ENCODE measurements around the gene NFS1. TPM values are rescaled to one million over a fixed set of nuclear protein-coding genes. Genes with fewer than 3 reads are reported as not detected.

The NFS1 gene
- total RNA-seq, 4 donors from 2014 or later: 25.3 to 63.3 (median 32.7) TPM

- Histone ChIP-seq H3K4me1 (peaks cover 39 to 58% (median 50%) of the 10 kb centered on the region in 4 donors), H3K27me3 (no peaks in the 10 kb centered on the region), H3K36me3 (peaks cover 1 to 14% (median 4%) of the 10 kb centered on the region in 4 donors), H3K27ac (replicated peaks in 1 of 4) (peak overlapping the region; percentile 94 to 99 (median 97)), H3K4me3 (peak overlapping the region; percentile 71 to 88 (median 78)), H3K9me3 (no peaks in the 10 kb centered on the region)
- under 1% methylated on average over 23 of the region's 28 CpGs for WGBS
- intact Hi-C loops (cut with DNase I): loop anchor here (5.0 kb wide), 1 partner anchor 46 kb away; the partner anchor contains the start of gene SPAG4
- peak; percentile 90 for DNase-seq (ENCODE audit: extremely low spot score)
- TF ChIP-seq POLR2AphosphoS5 (IDR thresholded peaks at IDR 0.05) (peak in 1 of 2 donors; percentile 19), POLR2A (IDR thresholded peaks at IDR 0.05; ENCODE audit: low read depth) (no peak), CTCF (IDR thresholded peaks at IDR 0.05) (no peak), EP300 (IDR thresholded peaks at IDR 0.05) (no peak)
Observed at GRCh38 chr20:35663516-35664465, 35.4 kb downstream of the NFS1 start.

DNA sequence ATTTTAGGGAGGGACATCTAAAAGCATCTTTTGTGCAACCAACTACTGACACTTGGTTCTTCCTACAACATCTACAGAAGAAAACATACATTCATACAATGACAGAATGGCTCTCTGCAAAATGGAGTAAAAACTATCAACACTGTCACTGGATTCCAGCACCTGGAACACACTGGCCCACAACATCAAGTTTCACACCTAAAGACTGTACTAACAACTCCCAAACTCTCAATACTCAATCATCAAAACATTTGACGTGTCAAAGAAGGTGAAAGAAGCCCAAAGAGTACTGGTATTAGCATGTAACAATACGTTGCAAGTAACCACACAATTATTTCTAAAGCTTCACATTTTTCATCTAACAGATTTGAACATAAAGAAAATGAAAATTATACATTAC, 36.6 kb downstream of the NFS1 start:
- WGBS: 20% methylated on average over 2 of the region's 2 CpGs
- peak; percentile 62 for DNase-seq (ENCODE audit: extremely low spot score)
- H3K4me1 ChIP-seq: peaks cover 48 to 70% (median 62%) of the 10 kb centered on the region in 4 donors
- H3K4me3 ChIP-seq: peak overlapping the region; percentile 71 to 88 (median 78)
- H3K27me3 ChIP-seq: no peaks in the 10 kb centered on the region
- intact Hi-C loops (cut with DNase I): loop anchor here (5.0 kb wide), 1 partner anchor 45 kb away; the partner anchor contains the start of gene SPAG4
- no peaks in the 10 kb centered on the region for H3K9me3 ChIP-seq
- H3K36me3 ChIP-seq: peaks cover 0 to 2% (median 0%) of the 10 kb centered on the region in 4 donors
- TF ChIP-seq POLR2AphosphoS5 (IDR thresholded peaks at IDR 0.05): no peak
- peak overlapping the region in 2 of 4 donors; percentile 17 to 96 for H3K27ac ChIP-seq (replicated peaks in 1 of 4)

GRCh38 chr20:35661908-35662307, 37.2 kb downstream of the NFS1 start:
- Histone ChIP-seq H3K27ac (replicated peaks in 1 of 4) (peak overlapping the region in 2 of 4 donors; percentile 33 to 96), H3K4me1 (peaks cover 53 to 77% (median 69%) of the 10 kb centered on the region in 4 donors), H3K4me3 (peak overlapping the region; percentile 71 to 88 (median 78)), H3K36me3 (no peaks in the 10 kb centered on the region), H3K9me3 (no peaks in the 10 kb centered on the region), H3K27me3 (no peaks in the 10 kb centered on the region)
- 35% methylated on average over 3 of the region's 3 CpGs for WGBS
- no peak for TF ChIP-seq POLR2AphosphoS5 (IDR thresholded peaks at IDR 0.05)
- TF ChIP-seq EP300 (IDR thresholded peaks at IDR 0.05): no peak
- TF ChIP-seq CTCF (IDR thresholded peaks at IDR 0.05): no peak
- no peak for TF ChIP-seq POLR2A (IDR thresholded peaks at IDR 0.05; ENCODE audit: low read depth)
- DNase-seq (ENCODE audit: extremely low spot score): no peak
- intact Hi-C loops (cut with DNase I): loop anchor here (5.0 kb wide), 1 partner anchor 45 kb away; the partner anchor contains the start of gene SPAG4

- Histone ChIP-seq H3K9me3 (no peaks in the 10 kb centered on the region), H3K4me1 (peaks cover 58 to 83% (median 77%) of the 10 kb centered on the region in 4 donors), H3K27me3 (no peaks in the 10 kb centered on the region), H3K4me3 (peak overlapping the region in 1 of 4 donors; percentile 88), H3K27ac (replicated peaks in 1 of 4) (peak overlapping the region in 2 of 4 donors; percentile 33 to 96), H3K36me3 (no peaks in the 10 kb centered on the region)
- intact Hi-C loops (cut with DNase I): loop anchor here (5.0 kb wide), 1 partner anchor 44 kb away; the partner anchor contains the start of gene SPAG4
- WGBS: 91% methylated on average over 2 of the region's 2 CpGs
- DNase-seq (ENCODE audit: extremely low spot score): no peak
- TF ChIP-seq POLR2A (IDR thresholded peaks at IDR 0.05; ENCODE audit: low read depth): no peak
- TF ChIP-seq POLR2AphosphoS5 (IDR thresholded peaks at IDR 0.05): no peak
- TF ChIP-seq CTCF (IDR thresholded peaks at IDR 0.05): no peak
- TF ChIP-seq EP300 (IDR thresholded peaks at IDR 0.05): no peak
Observed at GRCh38 chr20:35661053-35661452, 38.1 kb downstream of the NFS1 start.

All from esophagus muscularis mucosa (tissue), 4 donors.